Caco-2 (cell line): ENCODE measurements around the gene MTCL3.

ENCODE experiments used
- BruUV-seq: library from RNA; stranded (reverse); fragments of 400-500 nt; replicated peaks from 2 replicates; lab custom pipeline; 2021; lab: Mats Ljungman, UMichigan
- CTCF ChIA-PET: fragments of 300-600 bp; sonication (Branson Sonifier 250); formaldehyde crosslinking; loops from one replicate; lab custom pipeline; 2022; ENCODE audit warnings: antibody characterized with exemption; lab: Charles Lee
- POLR2A ChIA-PET: fragments of 300-600 bp; sonication (Branson Sonifier 250); formaldehyde crosslinking; loops from one replicate; lab custom pipeline; 2022; ENCODE audit warnings: antibody characterized with exemption; lab: Charles Lee
- DNase-seq, 2 experiments: peaks; one replicate each; pipeline versions ENCODE4 v3.0.0 to v3.0.0-alpha.2; 2020 to 2022
- H3K27me3 ChIP-seq: replicated peaks from 2 replicates; pipeline ENCODE4 v1.6.0; 2011; ENCODE audit warnings: low read length; ENCODE audit not compliant: control insufficient read depth, insufficient read depth
- H3K36me3 ChIP-seq: 2 replicates; pipeline ENCODE4 v1.5.1; 2011; ENCODE audit warnings: low read length; ENCODE audit not compliant: control insufficient read depth, insufficient read depth
- H3K4me1 ChIP-seq: fragments of 250-450 bp; sonication (Bioruptor Pico); 2 replicates; pipeline ENCODE4 v1.5.1; 2020; ENCODE audit warnings: mild to moderate bottlenecking
- H3K4me3 ChIP-seq: 2 replicates; pipeline ENCODE4 v1.5.1; 2011; ENCODE audit warnings: low read depth, mild to moderate bottlenecking, control low read depth, low read length
- H3K9me3 ChIP-seq: fragments of 250-450 bp; sonication (Bioruptor Pico); 2 replicates; pipeline ENCODE4 v1.5.1; 2020; ENCODE audit warnings: mild to moderate bottlenecking, moderate library complexity
- H3K27ac Mint-ChIP-seq: one replicate; pipeline ENCODE4 v1.8.0; 2022; ENCODE audit warnings: mixed read lengths; ENCODE audit not compliant: unreplicated experiment
- H3K27me3 Mint-ChIP-seq: one replicate; pipeline ENCODE4 v1.8.0; 2022; ENCODE audit warnings: mixed read lengths; ENCODE audit not compliant: insufficient read depth, unreplicated experiment
- H3K36me3 Mint-ChIP-seq: one replicate; pipeline ENCODE4 v1.8.0; 2022; ENCODE audit warnings: mild to moderate bottlenecking, mixed read lengths; ENCODE audit not compliant: insufficient read depth, unreplicated experiment
- H3K4me1 Mint-ChIP-seq: one replicate; pipeline ENCODE4 v1.8.0; 2022; ENCODE audit warnings: low read depth, mixed read lengths; ENCODE audit not compliant: unreplicated experiment
- H3K4me3 Mint-ChIP-seq: one replicate; pipeline ENCODE4 v1.8.0; 2022; ENCODE audit warnings: mild to moderate bottlenecking, moderate library complexity, mixed read lengths; ENCODE audit not compliant: unreplicated experiment
- H3K9me3 Mint-ChIP-seq: one replicate; pipeline ENCODE4 v1.8.0; 2022; ENCODE audit warnings: mixed read lengths; ENCODE audit not compliant: unreplicated experiment
- intact Hi-C: fragments of 100-400 bp; cut with micrococcal nuclease; formaldehyde crosslinking; loops from one replicate; pipeline ENCODE4 v1.10.0; 2022; ENCODE audit not compliant: unreplicated experiment
- TF ChIP-seq, protein P1 (sequence below), 2 experiments: fragments of 200-600 bp in 1 of 2; IDR thresholded peaks; 1 replicate in 1 of 2; 2 replicates in 1 of 2; pipeline versions ENCODE4 v1.5.1 to v1.8.0; 2011 to 2022; ENCODE audit warnings: antibody characterized with exemption in 1 of 2, control low read depth in 1 of 2, inconsistent platforms in 1 of 2, low read depth in 1 of 2, low read length in 1 of 2, mild to moderate bottlenecking in 1 of 2, moderate library complexity in 1 of 2; ENCODE audit not compliant: insufficient read depth in 1 of 2, severe bottlenecking in 1 of 2, unreplicated experiment in 1 of 2

The MTCL3 gene

DNA sequence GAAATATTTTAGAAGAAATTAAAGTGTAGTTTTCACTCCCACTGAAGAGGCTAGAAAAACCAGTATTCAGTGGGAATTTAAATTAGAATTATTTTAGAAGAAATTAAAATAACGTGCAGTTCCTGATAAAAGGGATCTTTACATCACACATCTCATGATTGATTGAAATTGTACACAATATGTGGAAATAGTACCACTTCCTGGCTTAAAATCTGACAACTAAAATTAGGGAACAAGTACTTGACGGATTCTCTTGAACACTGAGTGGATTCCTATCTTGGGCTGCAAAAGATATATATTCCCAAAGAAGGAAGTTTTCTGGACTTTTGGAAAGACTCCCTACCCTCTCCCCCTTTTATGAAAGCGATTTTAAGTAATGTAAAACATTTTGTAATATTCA, 14.6 kb upstream of the MTCL3 start:
- Mint-ChIP-seq H3K4me1 (no peaks in the 10 kb centered on the region), H3K36me3 (no peaks in the 10 kb centered on the region), H3K27ac (no peak overlapping the region), H3K4me3 (no peak overlapping the region), H3K9me3 (no peaks in the 10 kb centered on the region), H3K27me3 (peaks cover 3% of the 10 kb centered on the region)
- no peaks in the 10 kb centered on the region for H3K27me3 ChIP-seq
- TF ChIP-seq, protein P1, sequence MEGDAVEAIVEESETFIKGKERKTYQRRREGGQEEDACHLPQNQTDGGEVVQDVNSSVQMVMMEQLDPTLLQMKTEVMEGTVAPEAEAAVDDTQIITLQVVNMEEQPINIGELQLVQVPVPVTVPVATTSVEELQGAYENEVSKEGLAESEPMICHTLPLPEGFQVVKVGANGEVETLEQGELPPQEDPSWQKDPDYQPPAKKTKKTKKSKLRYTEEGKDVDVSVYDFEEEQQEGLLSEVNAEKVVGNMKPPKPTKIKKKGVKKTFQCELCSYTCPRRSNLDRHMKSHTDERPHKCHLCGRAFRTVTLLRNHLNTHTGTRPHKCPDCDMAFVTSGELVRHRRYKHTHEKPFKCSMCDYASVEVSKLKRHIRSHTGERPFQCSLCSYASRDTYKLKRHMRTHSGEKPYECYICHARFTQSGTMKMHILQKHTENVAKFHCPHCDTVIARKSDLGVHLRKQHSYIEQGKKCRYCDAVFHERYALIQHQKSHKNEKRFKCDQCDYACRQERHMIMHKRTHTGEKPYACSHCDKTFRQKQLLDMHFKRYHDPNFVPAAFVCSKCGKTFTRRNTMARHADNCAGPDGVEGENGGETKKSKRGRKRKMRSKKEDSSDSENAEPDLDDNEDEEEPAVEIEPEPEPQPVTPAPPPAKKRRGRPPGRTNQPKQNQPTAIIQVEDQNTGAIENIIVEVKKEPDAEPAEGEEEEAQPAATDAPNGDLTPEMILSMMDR (IDR thresholded peaks at IDR 0.05; ENCODE audit: insufficient read depth in 1 of 2, low read depth in 1 of 2, low read length in 1 of 2, severe bottlenecking in 1 of 2, unreplicated experiment in 1 of 2), result no peak
- H3K36me3 ChIP-seq, result no peaks in the 10 kb centered on the region
- intact Hi-C loops, result no loop called here
- ChIA-PET POLR2A (no interaction called here), CTCF (no interaction called here)
- DNase-seq, result no peak
- H3K9me3 ChIP-seq, result no peaks in the 10 kb centered on the region
- H3K4me1 ChIP-seq, result no peaks in the 10 kb centered on the region
- no peak overlapping the region for H3K4me3 ChIP-seq
- no TSS peak for BruUV-seq

DNA sequence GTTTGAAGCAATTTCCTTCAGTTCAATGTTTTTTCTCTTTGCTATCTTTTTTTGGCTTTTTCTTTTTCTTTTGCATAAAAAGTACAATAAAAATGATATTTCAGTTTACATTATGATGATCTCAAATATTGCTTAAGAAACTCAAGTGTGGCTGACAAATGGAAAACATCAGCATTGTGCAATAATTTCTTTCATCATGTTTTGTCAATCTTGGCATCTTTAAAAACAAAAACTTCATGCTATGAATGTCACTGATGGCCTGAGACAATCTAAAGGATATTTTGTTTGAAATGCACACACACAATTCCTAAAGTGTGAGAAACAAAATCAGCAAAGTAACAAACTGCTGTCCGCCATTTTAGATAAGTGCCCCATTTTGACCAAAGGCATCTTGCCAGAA, 13.9 kb upstream of the MTCL3 start:
- H3K36me3 Mint-ChIP-seq, result no peaks in the 10 kb centered on the region
- ChIA-PET POLR2A (no interaction called here), CTCF (no interaction called here)
- H3K27ac Mint-ChIP-seq, result no peak overlapping the region
- H3K9me3 Mint-ChIP-seq, result no peaks in the 10 kb centered on the region
- intact Hi-C loops, result no loop called here
- no peak for DNase-seq
- TF ChIP-seq, protein P1 (IDR thresholded peaks at IDR 0.05; ENCODE audit: insufficient read depth in 1 of 2, low read depth in 1 of 2, low read length in 1 of 2, severe bottlenecking in 1 of 2, unreplicated experiment in 1 of 2), result no peak
- Histone ChIP-seq H3K36me3 (no peaks in the 10 kb centered on the region), H3K27me3 (no peaks in the 10 kb centered on the region), H3K4me3 (no peak overlapping the region), H3K9me3 (no peaks in the 10 kb centered on the region), H3K4me1 (no peaks in the 10 kb centered on the region)
- peaks cover 3% of the 10 kb centered on the region for H3K27me3 Mint-ChIP-seq
- H3K4me3 Mint-ChIP-seq, result no peak overlapping the region
- no TSS peak for BruUV-seq
- H3K4me1 Mint-ChIP-seq, result no peaks in the 10 kb centered on the region

DNA sequence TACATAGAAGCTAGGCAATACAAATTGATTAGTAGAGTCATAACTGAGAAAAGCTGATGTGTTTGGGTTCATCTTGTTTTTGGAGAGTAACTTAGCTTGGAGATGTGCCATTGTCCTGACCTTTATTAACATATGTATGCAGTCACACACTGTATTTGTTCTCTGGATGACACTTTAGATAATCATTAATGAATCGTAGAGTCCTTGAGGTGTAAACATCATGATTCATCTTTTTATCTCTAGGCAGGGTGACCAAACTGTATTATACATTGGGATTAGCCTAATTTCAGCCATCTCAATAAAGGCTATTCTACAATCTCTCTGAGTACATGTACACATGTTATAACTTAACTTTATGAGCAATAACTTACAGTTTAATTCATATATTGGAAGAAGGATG, 3.6 kb upstream of the MTCL3 start:
- intact Hi-C loops, result no loop called here

More for the DNA sequence above, 3.6 kb upstream of the MTCL3 start:
- Histone ChIP-seq H3K9me3 (no peaks in the 10 kb centered on the region), H3K36me3 (no peaks in the 10 kb centered on the region), H3K4me3 (no peak overlapping the region), H3K27me3 (no peaks in the 10 kb centered on the region), H3K4me1 (no peaks in the 10 kb centered on the region)
- POLR2A ChIA-PET, result no interaction called here
- Mint-ChIP-seq H3K4me3 (no peak overlapping the region), H3K27ac (no peak overlapping the region), H3K4me1 (no peaks in the 10 kb centered on the region), H3K27me3 (peaks cover 18% of the 10 kb centered on the region), H3K9me3 (no peaks in the 10 kb centered on the region), H3K36me3 (no peaks in the 10 kb centered on the region)
- CTCF ChIA-PET, result no interaction called here
- TF ChIP-seq, protein P1 (IDR thresholded peaks at IDR 0.05; ENCODE audit: insufficient read depth in 1 of 2, low read depth in 1 of 2, low read length in 1 of 2, severe bottlenecking in 1 of 2, unreplicated experiment in 1 of 2), result no peak
- DNase-seq, result no peak
- no TSS peak for BruUV-seq
